Globus pallidus (tissue), 1 donor: ENCODE results near the gene TEPSIN.

ENCODE experiments used
- DNase-seq: peaks from one replicate; pipeline ENCODE4 v3.0.0-alpha.2; 2015; ENCODE audit warnings: low spot score

The TEPSIN gene

GRCh38 chr17:81250286-81251093 is 11.6 kb upstream of the TEPSIN start:
- no peak for DNase-seq

GRCh38 chr17:81249223-81250040 is 10.6 kb upstream of the TEPSIN start:
- DNase-seq, result no peak

GRCh38 chr17:81248649-81249048 is 9.8 kb upstream of the TEPSIN start:
- DNase-seq, result no peak

DNA sequence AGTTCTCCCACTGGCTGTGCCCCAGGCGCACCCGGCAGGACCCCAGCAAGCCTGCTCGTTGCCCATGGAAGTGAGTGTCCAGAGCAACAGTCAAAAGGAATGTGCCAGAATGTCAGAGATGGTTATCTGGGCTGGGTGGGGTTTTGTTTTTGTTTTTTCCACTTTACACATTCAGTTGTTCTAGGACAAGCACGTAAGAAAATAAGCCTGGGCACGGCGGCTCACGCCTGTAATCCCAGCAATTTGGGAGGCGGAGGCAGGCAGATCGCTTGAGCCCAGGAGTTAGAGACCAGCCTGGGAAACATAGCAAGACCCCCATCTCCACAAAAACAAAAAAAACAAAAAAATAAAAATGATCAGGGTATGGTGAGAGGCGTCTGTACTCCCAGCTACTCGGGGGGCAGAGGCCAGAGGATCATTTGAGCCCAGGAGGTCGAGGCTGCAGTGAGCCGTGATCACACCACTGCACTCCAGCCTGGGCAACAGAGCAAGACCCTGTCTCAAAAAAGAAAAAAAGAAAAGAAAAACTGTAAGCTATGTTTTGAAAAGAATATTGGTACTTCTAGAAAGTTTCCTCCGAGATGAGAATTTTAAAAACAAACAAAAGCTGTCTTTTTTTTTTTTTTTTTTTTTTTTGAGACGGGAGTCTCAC is 8.6 kb upstream of the TEPSIN start:
- no peak for DNase-seq

GRCh38 chr17:81246679-81247338 is 8.0 kb upstream of the TEPSIN start:
- no peak for DNase-seq

DNA sequence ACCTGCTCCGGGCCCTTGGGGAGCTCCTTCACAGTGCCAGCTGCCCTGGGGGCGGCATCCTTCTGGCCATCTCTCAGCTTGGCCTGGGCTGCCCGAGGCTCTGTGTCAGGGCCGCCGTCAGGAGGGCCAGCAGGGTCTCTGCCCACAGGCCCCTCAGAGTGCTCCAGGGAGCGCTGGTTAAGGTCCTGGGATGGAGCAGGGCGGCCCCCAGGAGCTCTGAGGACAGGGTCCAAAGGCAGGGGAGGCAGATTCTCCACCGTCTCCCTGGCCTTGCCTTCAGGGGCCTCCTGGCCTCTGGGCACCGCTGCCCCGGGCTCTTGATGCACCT is 7.5 kb upstream of the TEPSIN start:
- no peak for DNase-seq

DNA sequence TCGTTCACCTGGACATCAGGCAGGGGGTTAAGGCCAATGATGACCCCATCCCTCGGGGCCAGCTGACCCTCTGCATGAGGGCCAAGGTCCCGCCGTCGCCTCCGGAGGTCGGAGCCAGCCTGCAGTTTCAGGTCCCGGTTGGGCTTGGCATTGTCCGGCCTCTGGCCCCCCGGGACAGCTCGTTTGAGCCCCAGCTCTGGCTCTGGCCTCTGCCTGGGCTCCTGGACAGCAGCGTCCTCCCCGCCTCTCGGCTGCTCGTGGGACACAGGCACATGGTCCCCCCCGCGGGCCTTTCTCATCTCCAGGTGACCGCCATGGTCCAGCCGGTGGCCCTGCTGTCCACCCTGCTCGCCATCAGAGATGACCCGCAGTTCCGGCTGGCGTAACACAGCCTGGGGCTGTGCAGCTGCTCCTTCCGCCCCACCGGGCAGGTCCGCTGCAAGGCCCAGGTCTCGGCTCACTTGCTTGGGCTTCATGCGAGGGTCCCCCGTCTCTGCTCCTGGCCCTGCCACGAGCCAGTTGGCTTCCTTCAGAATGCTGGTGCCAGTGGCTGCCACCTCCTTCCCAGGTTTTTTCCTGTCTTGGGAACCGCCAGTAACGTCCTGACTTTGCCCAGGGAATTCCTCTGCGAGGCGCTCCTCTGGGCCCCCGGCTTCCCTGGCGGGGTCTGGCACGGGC is 6.9 kb upstream of the TEPSIN start:
- no peak for DNase-seq

GRCh38 chr17:81245024-81245664 is 6.3 kb upstream of the TEPSIN start:
- no peak for DNase-seq

DNA sequence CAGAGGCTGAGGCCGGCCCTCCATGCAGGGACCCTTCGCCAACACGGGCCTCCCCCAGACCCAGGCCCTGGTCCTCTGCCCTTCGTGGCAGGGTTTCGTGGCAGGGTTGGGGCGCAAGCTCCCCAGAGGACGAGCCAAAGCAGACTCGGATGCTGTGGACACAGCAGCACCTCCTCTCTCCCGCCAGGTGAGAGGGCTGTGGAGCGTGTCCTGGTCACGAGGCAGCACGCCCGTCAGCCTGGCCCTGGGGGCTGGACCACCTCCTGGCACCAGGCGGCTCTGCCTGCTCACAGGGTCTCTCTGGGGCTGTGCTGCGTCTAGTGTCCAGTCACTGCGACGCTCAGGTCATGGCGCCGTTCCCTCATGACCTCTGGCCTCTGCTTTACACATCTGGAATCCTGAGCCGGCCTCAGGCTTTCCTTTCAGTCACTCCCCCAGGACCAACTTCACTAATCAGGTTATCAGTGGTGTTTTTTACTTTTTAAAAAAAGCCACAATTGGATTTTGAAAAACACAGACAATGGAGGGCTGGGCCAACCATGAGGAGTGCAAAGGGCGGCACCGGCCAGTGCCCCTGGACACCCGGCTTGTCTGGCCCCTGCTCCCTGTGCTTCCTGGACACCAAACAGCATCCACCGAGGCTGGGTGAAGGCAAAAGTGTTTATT is 5.6 kb upstream of the TEPSIN start:
- DNase-seq, result no peak

GRCh38 chr17:81243333-81243664 is 4.4 kb upstream of the TEPSIN start:
- no peak for DNase-seq

GRCh38 chr17:81242421-81243332 is 3.8 kb upstream of the TEPSIN start:
- no peak for DNase-seq

DNA sequence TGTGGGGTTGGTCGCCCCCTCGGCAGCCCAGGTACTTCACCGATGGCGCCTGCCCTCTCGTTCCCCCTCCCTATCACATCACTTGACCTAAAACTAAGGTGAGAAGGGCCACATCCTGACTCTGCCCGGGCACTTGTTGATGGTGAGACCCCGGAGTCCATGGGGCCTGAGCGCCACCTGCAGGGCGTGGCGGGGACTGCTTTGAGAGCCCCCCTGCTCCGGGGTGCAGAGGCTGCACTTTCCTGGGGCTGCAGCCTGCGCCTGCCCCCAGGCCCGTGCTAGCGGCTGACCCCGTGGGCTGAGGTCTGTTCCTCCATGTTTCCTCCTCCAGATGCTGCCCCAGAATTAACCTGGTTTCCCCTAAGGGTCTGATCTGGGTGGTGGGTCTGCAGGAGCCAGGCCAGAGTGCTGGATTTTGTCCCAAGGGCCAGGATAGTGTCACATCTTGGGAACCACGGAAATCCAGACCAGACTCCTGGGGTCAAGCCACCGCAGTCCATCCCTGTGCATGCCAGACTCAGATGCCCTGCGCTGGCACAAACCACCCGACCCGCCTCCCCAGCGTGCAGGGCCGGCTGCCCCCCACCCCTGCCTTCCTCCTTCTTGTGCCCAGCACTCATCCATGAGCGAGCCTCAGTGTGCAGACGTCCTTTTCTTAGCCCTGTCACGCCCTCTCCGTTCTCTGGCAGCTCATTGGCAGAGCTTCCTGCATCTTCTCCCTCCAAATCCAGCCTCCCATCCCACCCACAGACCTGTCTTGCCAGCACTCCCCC is 3.0 kb upstream of the TEPSIN start:
- no peak for DNase-seq

DNA sequence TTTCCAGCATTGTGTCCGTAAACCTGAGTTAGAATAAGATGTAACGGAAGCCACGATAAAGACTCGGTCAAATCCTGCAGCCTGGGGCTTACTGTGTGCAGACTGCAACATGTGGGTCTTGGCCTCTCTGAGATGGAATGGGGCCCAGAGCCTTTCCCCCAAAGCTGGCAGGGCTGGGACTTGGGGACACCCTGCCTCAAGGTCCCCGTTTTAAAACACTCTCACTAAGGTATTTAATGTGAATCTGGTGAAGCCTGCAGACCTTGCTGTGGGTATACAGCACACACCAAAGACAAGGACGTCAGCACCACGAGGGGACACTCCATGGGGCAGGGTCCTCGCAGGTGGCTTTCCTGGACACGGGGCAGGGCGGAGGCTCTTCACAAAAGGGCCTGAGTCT is 2.3 kb upstream of the TEPSIN start:
- DNase-seq, result no peak

DNA sequence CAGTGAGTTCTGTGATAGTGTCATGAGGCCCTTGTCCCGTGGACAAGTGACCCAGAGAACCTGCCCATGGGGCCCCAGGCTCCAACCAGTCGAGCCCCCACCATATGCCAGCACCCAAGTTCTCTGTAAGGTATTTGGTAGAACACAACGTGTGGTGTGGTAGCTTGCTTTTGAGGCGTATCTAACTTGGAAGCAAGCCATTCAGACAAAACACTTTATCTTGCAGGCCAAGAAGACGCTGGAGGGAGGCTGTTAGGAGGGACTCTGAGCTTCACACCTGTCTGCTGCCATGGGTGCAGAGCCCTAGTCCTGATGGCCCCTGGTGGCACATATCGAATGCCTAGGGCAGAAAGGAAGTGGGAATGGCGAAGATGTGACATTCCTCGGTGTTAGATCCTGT is 1.9 kb upstream of the TEPSIN start:
- no peak for DNase-seq

DNA sequence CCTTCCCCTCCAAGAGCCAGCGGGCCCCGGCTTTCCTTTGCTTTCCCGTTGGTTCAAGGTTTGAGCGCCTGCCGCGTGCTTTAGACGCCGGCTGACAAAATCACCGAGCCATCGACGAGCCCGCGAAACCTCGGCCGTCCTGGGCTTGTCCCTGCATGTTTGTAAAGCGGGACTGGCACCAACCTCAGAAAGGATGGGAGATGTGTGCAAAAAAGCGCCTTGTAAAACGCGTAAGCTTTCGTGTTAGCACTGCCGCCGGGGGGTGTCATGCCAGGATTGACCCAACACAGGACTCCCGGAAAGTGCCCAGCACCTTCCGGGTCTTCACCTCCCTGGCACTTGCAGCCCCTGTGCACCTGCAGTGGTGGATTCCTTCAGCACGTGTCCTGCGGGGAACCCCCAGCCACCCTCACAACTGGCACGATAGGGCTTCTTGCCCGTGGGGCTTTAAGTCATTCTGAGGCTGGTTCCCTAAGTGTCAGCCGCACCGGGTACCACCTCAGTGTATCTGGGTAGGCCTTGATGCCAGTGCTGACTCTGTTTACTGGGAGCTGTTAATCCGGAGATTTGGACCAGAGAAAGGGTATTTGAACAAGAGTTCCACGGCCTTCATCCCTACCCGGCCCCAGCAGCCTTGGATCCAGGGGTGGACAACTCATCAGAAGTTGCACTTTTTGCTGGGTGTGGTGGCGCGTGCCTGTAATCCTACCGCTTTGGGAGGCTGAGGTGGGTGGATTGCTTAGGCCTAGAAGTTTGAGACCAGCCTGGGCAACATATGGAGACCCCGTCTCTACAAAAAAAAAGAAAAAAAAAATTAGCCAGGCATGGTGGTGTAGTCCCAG is 1.1 kb upstream of the TEPSIN start:
- no peak for DNase-seq

- no peak for DNase-seq
These were observed 403 bp downstream of the TEPSIN start for GRCh38 chr17:81238490-81238814.

DNA sequence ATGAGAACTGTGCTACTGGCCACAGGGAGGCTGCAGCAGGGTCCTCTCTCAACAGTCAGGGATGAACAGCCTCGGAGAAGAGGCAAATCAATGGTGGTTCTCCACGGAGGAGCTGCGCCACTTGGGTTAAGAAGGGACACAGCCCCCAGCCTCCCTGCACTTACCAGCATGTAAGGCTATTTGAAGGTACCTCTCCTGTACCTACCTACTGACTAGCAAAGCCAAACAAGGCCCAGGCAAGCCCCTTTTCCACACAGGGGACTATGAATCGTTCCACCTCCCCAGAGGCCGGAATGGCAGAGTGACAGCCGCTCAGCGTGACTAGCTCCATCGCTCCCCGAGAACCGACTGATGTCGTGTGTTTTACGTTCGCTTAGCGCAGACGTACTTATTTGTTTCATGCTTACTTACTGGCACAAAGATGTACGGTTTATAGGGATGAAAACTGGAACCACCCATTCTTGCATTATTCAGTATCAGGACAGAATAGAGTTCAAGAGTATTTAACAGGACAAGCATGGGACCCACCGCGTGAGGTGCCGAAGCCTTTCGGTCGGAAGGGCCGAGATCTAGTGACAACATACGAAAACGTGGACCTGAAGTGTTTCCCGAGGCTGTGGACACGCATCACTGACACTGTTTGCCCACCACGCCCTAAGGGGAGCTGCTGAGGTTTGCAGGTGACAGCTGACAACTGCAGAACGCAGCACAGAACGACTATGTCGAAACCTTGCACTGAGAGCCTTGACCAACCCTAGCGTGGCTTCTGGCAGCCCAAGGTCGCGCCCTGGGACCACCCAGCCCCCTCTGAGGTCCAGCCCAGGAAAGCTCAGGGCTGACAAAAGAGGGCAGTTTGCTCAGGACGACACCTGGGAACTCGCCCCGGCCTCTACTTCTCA is 1.0 kb downstream of the TEPSIN start:
- no peak for DNase-seq
